WTC11 (cell line): ENCODE measurements around the gene PKN3. TPM values are rescaled to one million over a fixed set of nuclear protein-coding genes. Genes with fewer than 3 reads are reported as not detected.

Source experiments
- AFF4 ChIP-seq: sonication (generic); formaldehyde crosslinking; IDR thresholded peaks from 2 replicates; pipeline ENCODE4 v1.8.1; 2023; ENCODE audit warnings: mild to moderate bottlenecking, missing genetic modification reagents, borderline replicate concordance
- ATF3 ChIP-seq: sonication (generic); formaldehyde crosslinking; conservative IDR thresholded peaks from 2 replicates; pipeline ENCODE4 v1.8.1; 2022; ENCODE audit warnings: mild to moderate bottlenecking, missing genetic modification reagents
- ATF6 ChIP-seq: sonication (generic); formaldehyde crosslinking; IDR thresholded peaks from 2 replicates; pipeline ENCODE4 v1.8.1; 2023; ENCODE audit warnings: mild to moderate bottlenecking, missing genetic modification reagents
- CDX4 ChIP-seq: fragments of 250-450 bp; sonication (Bioruptor Pico); IDR thresholded peaks from 2 replicates; pipeline ENCODE4 v1.9.0; 2021; ENCODE audit warnings: moderate library complexity, mild to moderate bottlenecking, inconsistent platforms, borderline replicate concordance
- CREB1 ChIP-seq: sonication (generic); formaldehyde crosslinking; IDR thresholded peaks from 2 replicates; pipeline ENCODE4 v1.8.0; 2023; ENCODE audit warnings: mild to moderate bottlenecking, missing genetic modification reagents
- E2F4 ChIP-seq: sonication (generic); formaldehyde crosslinking; IDR thresholded peaks from 2 replicates; pipeline ENCODE4 v1.8.1; 2022; ENCODE audit warnings: low read depth, mild to moderate bottlenecking, moderate library complexity, missing genetic modification reagents, borderline replicate concordance
- EMX1 ChIP-seq: fragments of 250-450 bp; sonication (Bioruptor Pico); IDR thresholded peaks from 2 replicates; pipeline ENCODE4 v1.8.0; 2021; ENCODE audit warnings: mild to moderate bottlenecking
- ESRRA ChIP-seq: sonication (generic); formaldehyde crosslinking; IDR thresholded peaks from 2 replicates; pipeline ENCODE4 v1.8.1; 2022; ENCODE audit warnings: mild to moderate bottlenecking, missing genetic modification reagents, borderline replicate concordance
- GRHL2 ChIP-seq: fragments of 250-450 bp; sonication (Bioruptor Pico); IDR thresholded peaks from 2 replicates; pipeline ENCODE4 v1.8.0; 2022; ENCODE audit warnings: mild to moderate bottlenecking, moderate library complexity; ENCODE audit not compliant: insufficient replicate concordance, severe bottlenecking
- HMGXB4 ChIP-seq: sonication (generic); formaldehyde crosslinking; IDR thresholded peaks from 2 replicates; pipeline ENCODE4 v1.8.1; 2023; ENCODE audit warnings: mild to moderate bottlenecking, moderate library complexity, missing genetic modification reagents
- IRF2 ChIP-seq: sonication (generic); formaldehyde crosslinking; IDR thresholded peaks from 2 replicates; pipeline ENCODE4 v1.8.0; 2022; ENCODE audit warnings: low read depth, missing genetic modification reagents, borderline replicate concordance
- MLX ChIP-seq: sonication (generic); formaldehyde crosslinking; IDR thresholded peaks from 2 replicates; pipeline ENCODE4 v1.8.1; 2023; ENCODE audit warnings: mild to moderate bottlenecking, missing genetic modification reagents, moderate library complexity
- NFE2L1 ChIP-seq: sonication (generic); formaldehyde crosslinking; IDR thresholded peaks from 2 replicates; pipeline ENCODE4 v1.8.1; 2023; ENCODE audit warnings: missing genetic modification reagents
- NFYB ChIP-seq: sonication (generic); formaldehyde crosslinking; conservative IDR thresholded peaks from 2 replicates; pipeline ENCODE4 v1.8.0; 2022; ENCODE audit warnings: low read depth, missing genetic modification reagents
- NR2C2 ChIP-seq: sonication (generic); formaldehyde crosslinking; IDR thresholded peaks from 2 replicates; pipeline ENCODE4 v1.8.0; 2022; ENCODE audit warnings: mild to moderate bottlenecking, missing genetic modification reagents
- NR3C1 ChIP-seq: sonication (generic); formaldehyde crosslinking; conservative IDR thresholded peaks from 2 replicates; pipeline ENCODE4 v1.8.1; 2023; ENCODE audit warnings: low read depth, mild to moderate bottlenecking, missing genetic modification reagents
- RELA ChIP-seq: sonication (generic); formaldehyde crosslinking; IDR thresholded peaks from 2 replicates; pipeline ENCODE4 v1.8.1; 2022; ENCODE audit warnings: missing genetic modification reagents, mild to moderate bottlenecking, borderline replicate concordance
- RORB ChIP-seq: fragments of 250-450 bp; sonication (Bioruptor Pico); IDR thresholded peaks from 2 replicates; pipeline ENCODE4 v1.9.0; 2021; ENCODE audit warnings: mild to moderate bottlenecking
- ZNF263 ChIP-seq: sonication (generic); formaldehyde crosslinking; IDR thresholded peaks from 2 replicates; pipeline ENCODE4 v1.8.1; 2022; ENCODE audit warnings: low read depth, mild to moderate bottlenecking, moderate library complexity, missing genetic modification reagents
- ZNF281 ChIP-seq: sonication (generic); formaldehyde crosslinking; IDR thresholded peaks from 2 replicates; pipeline ENCODE4 v1.8.0; 2023; ENCODE audit warnings: mild to moderate bottlenecking, missing genetic modification reagents
- ZNF317 ChIP-seq: sonication (generic); formaldehyde crosslinking; IDR thresholded peaks from 2 replicates; pipeline ENCODE4 v1.8.1; 2023; ENCODE audit warnings: low read depth, mild to moderate bottlenecking, moderate library complexity, missing genetic modification reagents, borderline replicate concordance
- ZNF396 ChIP-seq: fragments of 250-450 bp; sonication (Bioruptor Pico); IDR thresholded peaks from 2 replicates; pipeline ENCODE4 v1.8.0; 2021; ENCODE audit warnings: mild to moderate bottlenecking, moderate library complexity, borderline replicate concordance
- ZNF416 ChIP-seq: fragments of 250-450 bp; sonication (Bioruptor Pico); IDR thresholded peaks from 2 replicates; pipeline ENCODE4 v1.9.0; 2021; ENCODE audit warnings: mild to moderate bottlenecking, inconsistent platforms
- ZNF671 ChIP-seq: fragments of 250-450 bp; sonication (Bioruptor Pico); IDR thresholded peaks from 2 replicates; pipeline ENCODE4 v1.8.0; 2021; ENCODE audit warnings: mild to moderate bottlenecking
- total RNA-seq: library from RNA; stranded (reverse); gene quantifications from 3 replicates; pipeline ENCODE4 v1.2.3, GENCODE V29; 2021

PKN3 gene
- total RNA-seq, 1 experiment from 2014 or later, result 24.1 TPM

GRCh38 chr9:128696923-128697707, 5.2 kb upstream of the PKN3 start (continued):
- TF ChIP-seq ESRRA (CRISPR knock-in tag) (no peak), ZNF416 (CRISPR knock-in tag) (peak; percentile 9; the same call in 1 of the 2 replicates), NFE2L1 (CRISPR knock-in tag) (no peak), AFF4 (CRISPR knock-in tag) (no peak), NR2C2 (no peak), E2F4 (CRISPR knock-in tag) (no peak), ATF3 (CRISPR knock-in tag) (no peak), EMX1 (CRISPR knock-in tag) (peak; percentile 87), ZNF671 (CRISPR knock-in tag) (peak; percentile 10; the same call in 1 of the 2 replicates), ATF6 (no peak), NR3C1 (no peak), MLX (CRISPR knock-in tag) (no peak), GRHL2 (CRISPR knock-in tag) (no peak), RELA (no peak), ZNF281 (CRISPR knock-in tag) (no peak), NFYB (CRISPR knock-in tag) (no peak), RORB (no peak), ZNF317 (CRISPR knock-in tag) (no peak), HMGXB4 (CRISPR knock-in tag) (no peak), CREB1 (CRISPR knock-in tag) (no peak), ZNF263 (no peak), CDX4 (no peak), IRF2 (no peak), ZNF396 (no peak)
